ENCODE results near the gene RGP1.

The RGP1 gene

DNA sequence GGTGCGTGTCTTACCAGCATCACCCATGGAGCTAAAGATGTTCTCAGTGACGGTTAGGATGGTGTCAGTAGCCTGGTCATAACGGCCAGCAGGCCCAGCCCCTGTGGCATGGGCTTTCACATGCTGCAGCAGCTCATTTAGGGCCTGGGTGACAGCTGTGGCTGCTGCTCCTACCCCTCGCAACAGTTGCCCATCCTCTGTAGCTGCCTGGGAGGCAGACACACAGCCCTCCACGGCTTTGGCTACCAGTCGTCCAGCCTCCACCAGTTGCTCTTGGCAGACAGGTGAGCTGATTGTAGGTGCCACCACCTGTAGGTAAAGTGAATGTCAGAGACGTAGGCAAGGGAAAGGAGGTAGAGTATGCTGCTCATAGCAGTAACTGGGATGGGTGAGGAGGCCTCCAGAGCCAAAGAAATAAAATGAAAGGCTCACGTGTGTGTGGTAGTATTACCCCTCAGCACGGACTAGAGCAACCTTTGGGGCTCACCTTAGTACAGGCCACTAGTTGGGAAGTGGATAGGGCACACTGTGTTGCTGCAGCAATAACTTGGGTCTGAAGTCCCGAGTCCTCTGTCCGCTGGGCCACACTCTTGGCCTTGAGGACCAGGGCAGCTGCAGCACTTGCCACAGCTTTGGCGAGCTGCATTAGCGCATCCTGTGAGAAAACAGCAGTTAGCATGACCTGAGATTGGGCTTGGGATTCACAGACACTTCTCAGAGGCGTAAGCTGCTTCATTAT lies 31.8 kb upstream of the RGP1 start:
- Histone ChIP-seq H3K27ac (no peak overlapping the region), H3K36me3 (ENCODE audit: insufficient read depth) (peaks cover 3% of the 10 kb centered on the region; the same call in 1 of the 2 replicates), H3K9ac (no peak overlapping the region), H4K20me1 (ENCODE audit: insufficient read depth) (no peaks in the 10 kb centered on the region), H3K4me1 (ENCODE audit: low read depth, poor library complexity, severe bottlenecking) (peaks cover 4% of the 10 kb centered on the region), H3K4me3 (IDR thresholded peaks at IDR 0.05; ENCODE audit: insufficient read depth, low read depth, low read length) (no peak overlapping the region), H3K4me2 (no peak overlapping the region), H2AFZ (ENCODE audit: low read depth) (no peak overlapping the region), H3K27me3 (ENCODE audit: insufficient read depth, low read depth) (no peaks in the 10 kb centered on the region), H3K79me2 (ENCODE audit: insufficient read depth, low read depth) (no peaks in the 10 kb centered on the region)
- TF ChIP-seq, protein P1, sequence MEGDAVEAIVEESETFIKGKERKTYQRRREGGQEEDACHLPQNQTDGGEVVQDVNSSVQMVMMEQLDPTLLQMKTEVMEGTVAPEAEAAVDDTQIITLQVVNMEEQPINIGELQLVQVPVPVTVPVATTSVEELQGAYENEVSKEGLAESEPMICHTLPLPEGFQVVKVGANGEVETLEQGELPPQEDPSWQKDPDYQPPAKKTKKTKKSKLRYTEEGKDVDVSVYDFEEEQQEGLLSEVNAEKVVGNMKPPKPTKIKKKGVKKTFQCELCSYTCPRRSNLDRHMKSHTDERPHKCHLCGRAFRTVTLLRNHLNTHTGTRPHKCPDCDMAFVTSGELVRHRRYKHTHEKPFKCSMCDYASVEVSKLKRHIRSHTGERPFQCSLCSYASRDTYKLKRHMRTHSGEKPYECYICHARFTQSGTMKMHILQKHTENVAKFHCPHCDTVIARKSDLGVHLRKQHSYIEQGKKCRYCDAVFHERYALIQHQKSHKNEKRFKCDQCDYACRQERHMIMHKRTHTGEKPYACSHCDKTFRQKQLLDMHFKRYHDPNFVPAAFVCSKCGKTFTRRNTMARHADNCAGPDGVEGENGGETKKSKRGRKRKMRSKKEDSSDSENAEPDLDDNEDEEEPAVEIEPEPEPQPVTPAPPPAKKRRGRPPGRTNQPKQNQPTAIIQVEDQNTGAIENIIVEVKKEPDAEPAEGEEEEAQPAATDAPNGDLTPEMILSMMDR (conservative IDR thresholded peaks at IDR 0.05; ENCODE audit: low read depth, low read length) = no peak

DNA sequence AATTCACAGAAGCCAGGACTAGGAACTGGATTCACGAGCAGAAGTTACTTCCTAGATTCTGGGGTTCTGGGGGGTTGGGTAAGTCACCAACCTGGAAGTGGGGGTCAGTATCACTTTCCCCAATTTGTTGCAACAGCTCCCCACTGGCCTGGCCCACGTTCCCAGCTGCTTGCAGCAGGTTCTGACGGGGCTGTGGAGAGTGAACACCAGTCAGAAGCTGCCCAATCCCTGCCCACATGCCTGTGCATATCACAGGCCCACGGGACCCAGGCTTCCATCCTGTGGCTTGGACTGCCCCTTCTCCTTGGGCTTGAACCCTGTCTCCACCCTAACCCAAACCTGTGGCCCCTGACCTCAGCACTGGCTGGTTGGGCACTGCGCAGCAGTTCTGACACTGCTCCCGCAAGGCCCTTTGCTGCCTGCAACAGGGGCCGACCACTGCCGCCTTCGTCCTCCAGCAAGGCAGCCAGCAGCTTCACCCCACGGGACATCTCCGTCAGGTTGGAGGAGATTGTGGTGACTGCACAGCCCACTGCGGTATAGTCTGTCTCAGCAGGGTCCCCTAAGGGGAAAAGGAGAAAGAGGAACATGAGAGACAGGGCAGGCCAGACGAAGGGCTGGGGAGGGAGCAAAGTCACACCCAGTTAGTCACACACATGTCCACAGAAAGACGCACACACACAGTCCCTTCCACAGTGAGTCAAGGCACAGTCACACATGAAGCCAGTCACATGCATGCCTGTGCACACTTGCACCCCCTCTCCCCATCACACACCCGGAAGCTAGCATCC lies 30.2 kb upstream of the RGP1 start:
- H3K4me1 ChIP-seq (ENCODE audit: low read depth, poor library complexity, severe bottlenecking) = no peaks in the 10 kb centered on the region
- no peak overlapping the region for H3K4me3 ChIP-seq (IDR thresholded peaks at IDR 0.05; ENCODE audit: insufficient read depth, low read depth, low read length)
- no peaks in the 10 kb centered on the region for H3K27me3 ChIP-seq (ENCODE audit: insufficient read depth, low read depth)
- no peak overlapping the region for H3K9ac ChIP-seq
- no peaks in the 10 kb centered on the region for H4K20me1 ChIP-seq (ENCODE audit: insufficient read depth)
- H3K36me3 ChIP-seq (ENCODE audit: insufficient read depth) = peaks cover 3% of the 10 kb centered on the region; the same call in 1 of the 2 replicates
- H3K27ac ChIP-seq = no peak overlapping the region
- no peak overlapping the region for H3K4me2 ChIP-seq
- H2AFZ ChIP-seq (ENCODE audit: low read depth) = no peak overlapping the region
- TF ChIP-seq, protein P1 (conservative IDR thresholded peaks at IDR 0.05; ENCODE audit: low read depth, low read length) = no peak
- no peaks in the 10 kb centered on the region for H3K79me2 ChIP-seq (ENCODE audit: insufficient read depth, low read depth)

DNA sequence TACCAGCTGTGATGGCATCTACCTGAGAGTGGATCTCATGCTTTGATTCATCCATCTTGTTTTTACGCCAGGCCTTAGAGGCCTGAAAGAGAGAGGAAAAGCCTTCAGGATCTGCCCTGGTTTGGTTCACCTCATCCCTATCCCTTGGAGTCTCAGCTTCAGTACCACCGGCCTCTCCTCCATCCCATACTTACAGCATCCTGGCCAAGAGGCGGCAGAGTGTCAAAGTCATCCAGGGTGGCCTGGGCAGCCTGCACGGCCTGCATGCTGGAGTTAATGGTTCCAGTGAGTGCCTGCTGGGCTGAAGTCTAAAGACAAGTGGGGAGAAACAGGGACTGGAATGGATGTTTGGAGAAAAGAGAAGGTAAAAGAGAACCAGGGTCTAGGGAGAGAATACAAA lies 29.5 kb upstream of the RGP1 start:
- TF ChIP-seq, protein P1 (conservative IDR thresholded peaks at IDR 0.05; ENCODE audit: low read depth, low read length) = no peak
- no peaks in the 10 kb centered on the region for H4K20me1 ChIP-seq (ENCODE audit: insufficient read depth)
- H3K79me2 ChIP-seq (ENCODE audit: insufficient read depth, low read depth) = no peaks in the 10 kb centered on the region
- H3K4me2 ChIP-seq = no peak overlapping the region
- H3K27ac ChIP-seq = no peak overlapping the region
- no peak overlapping the region for H3K9ac ChIP-seq
- no peak overlapping the region for H3K4me3 ChIP-seq (IDR thresholded peaks at IDR 0.05; ENCODE audit: insufficient read depth, low read depth, low read length)
- no peaks in the 10 kb centered on the region for H3K27me3 ChIP-seq (ENCODE audit: insufficient read depth, low read depth)
- H3K4me1 ChIP-seq (ENCODE audit: low read depth, poor library complexity, severe bottlenecking) = no peaks in the 10 kb centered on the region
- H3K36me3 ChIP-seq (ENCODE audit: insufficient read depth) = peaks cover 3% of the 10 kb centered on the region; the same call in 1 of the 2 replicates
- H2AFZ ChIP-seq (ENCODE audit: low read depth) = no peak overlapping the region

DNA sequence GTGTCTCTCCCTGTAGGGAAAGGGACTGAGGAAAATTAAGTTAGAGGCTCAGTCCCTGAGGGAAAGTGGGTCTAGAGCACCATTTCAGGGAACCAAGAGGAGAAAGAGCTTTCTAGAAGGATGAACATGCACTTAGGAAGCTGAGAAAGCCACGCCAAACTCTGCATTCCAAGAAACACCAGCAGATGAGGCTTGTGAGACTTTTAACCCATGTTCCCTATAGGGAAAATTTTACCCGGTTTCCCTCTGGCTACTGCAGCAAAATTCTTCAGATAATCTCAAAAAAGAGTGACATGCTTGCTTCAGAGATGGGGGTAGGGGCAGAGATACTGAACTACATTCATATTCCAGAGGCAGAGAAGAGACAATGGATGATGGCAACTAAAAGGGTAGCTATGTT lies 25.7 kb upstream of the RGP1 start:
- TF ChIP-seq, protein P1 (conservative IDR thresholded peaks at IDR 0.05; ENCODE audit: low read depth, low read length) = no peak
- Histone ChIP-seq H3K4me2 (no peak overlapping the region), H3K9ac (no peak overlapping the region), H3K36me3 (ENCODE audit: insufficient read depth) (no peaks in the 10 kb centered on the region), H3K27me3 (ENCODE audit: insufficient read depth, low read depth) (no peaks in the 10 kb centered on the region), H3K27ac (no peak overlapping the region), H2AFZ (ENCODE audit: low read depth) (no peak overlapping the region), H3K79me2 (ENCODE audit: insufficient read depth, low read depth) (peaks cover 16% of the 10 kb centered on the region; the same call in 1 of the 2 replicates), H3K4me1 (ENCODE audit: low read depth, poor library complexity, severe bottlenecking) (no peaks in the 10 kb centered on the region), H4K20me1 (ENCODE audit: insufficient read depth) (no peaks in the 10 kb centered on the region; the same call in none of the 2 replicates), H3K4me3 (IDR thresholded peaks at IDR 0.05; ENCODE audit: insufficient read depth, low read depth, low read length) (no peak overlapping the region)

All from KMS-11 (cell line).